ENCODE measurements around the gene DDX11.

- TF ChIP-seq CTCF (IDR thresholded peaks at IDR 0.05; ENCODE audit: poor library complexity, severe bottlenecking) (no peak), EZH2 (IDR thresholded peaks at IDR 0.05; ENCODE audit: borderline replicate concordance, insufficient read depth, low read length, poor library complexity, severe bottlenecking) (no peak)
These were observed 16.0 kb upstream of the DDX11 start for GRCh38 chr12:31057671-31058070.

Measured in neural cell (in vitro differentiated cells).